HG02623 (cell line): Measurements from ENCODE around the gene MARCO.
"Not testable (repeated sequence)": the region's sequence is repeated elsewhere in the genome, so short reads cannot be mapped to it uniquely, and the experiment has no call there.

Source experiments
- ATAC-seq: cut with Tn5 transposase; IDR thresholded peaks from one replicate; pipeline ENCODE4 v1.9.1; 2021; ENCODE audit warnings: moderate library complexity; ENCODE audit not compliant: unreplicated experiment

MARCO gene

DNA sequence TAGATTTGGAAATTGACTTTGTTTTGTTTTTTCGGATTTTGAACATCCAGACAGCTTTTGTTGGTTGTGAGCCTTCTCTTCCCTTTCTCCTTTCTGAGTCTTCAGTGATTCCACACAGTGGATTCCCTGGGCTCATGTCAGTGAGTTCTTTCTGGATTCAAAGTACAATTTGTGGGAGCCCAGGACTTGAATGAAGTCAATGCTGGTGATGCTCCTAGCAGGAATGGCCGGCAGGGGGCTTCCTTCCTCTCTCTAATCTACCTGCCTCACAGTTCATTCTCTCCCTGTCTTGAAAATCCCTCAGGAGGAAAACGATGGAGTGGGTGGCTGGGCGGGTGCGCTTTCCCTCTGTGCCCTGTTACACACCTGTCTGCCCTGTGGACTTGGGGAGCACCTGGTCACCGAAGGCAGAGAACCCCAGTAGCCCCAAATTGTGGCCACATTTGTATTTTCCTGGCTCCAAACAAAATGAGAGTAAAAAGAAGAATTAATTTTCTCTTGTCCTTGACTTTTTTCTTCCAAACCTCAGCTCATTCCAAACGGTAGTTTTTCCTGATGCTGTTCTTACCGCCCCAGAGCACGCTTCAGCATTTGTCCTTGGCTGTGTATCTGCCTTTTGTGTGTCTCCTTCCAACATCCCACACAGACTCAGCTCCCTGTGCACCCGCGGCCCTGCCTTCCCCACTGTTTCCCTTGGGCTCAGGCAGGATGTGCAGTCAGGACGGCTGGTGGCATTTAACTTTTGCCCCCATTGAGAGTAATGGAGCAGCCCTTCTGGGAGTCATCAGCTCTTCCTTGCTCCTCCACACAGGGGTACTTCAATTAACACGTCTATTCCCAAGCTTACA lies 86.6 kb downstream of the MARCO start:
- ATAC-seq: no peak

DNA sequence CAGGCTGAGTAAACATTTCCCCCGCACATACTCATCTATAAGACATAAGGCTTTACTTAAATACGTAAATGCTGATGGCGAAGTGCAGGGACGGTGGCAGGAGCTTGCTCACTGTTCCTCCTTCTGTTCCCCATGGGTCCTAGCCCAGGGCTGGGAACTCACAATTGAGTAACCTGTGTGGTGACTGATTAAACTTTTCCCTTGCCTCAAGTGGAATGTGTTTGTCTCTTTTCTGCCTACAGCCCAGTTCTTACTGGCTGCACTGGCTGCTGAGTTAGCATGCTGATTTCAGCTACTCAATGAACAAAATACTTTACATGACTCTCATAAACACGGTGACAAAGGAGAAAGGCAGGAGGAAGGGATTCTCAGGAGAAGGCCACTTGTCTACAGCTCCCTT lies 87.3 kb downstream of the MARCO start:
- ATAC-seq: no peak

DNA sequence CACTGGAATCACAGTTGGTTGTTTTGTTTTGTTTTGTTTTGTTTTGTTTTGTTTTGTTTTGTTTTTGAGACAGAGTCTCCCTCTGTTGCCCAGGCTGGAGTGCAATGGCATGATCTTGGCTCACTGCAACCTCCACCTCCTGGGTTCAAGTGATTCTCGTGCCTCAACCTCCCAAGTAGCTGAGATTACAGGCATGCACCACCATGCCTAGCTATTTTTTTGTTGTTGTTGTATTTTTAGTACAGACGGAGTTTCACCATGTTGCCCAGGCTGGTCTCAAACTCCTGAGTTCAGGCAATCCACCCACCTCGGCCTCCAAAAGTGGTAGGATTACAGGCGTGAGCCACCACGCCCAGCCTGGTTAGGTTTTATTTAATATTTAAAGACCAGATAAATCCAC lies 95.9 kb downstream of the MARCO start:
- not testable (repeated sequence) for ATAC-seq

DNA sequence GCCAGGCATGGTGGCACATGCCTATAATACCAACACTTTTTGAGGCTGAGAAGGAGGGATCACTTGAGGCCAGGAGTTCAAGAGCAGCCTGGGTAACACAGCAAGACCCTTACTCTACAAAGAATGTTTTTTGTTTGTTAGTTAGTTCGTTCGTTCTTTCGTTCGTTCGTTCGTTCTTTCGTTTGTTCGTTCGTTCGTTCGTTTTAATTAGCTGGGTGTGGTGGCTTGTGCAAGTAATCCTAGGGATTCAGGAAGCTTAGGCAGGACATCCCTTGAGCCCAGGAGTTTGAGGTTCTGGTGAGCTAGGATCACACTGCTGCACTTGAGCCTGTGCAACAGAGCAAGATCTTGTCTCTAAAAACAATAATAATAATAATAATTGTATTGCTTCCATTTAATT lies 98.7 kb downstream of the MARCO start:
- no peak for ATAC-seq
